PFSK-1 (cell line): ENCODE results near the gene ADPRHL1.

Experiments used
- FOXP2 ChIP-seq: optimal IDR thresholded peaks from 2 replicates; pipeline ENCODE3; 2011; ENCODE audit warnings: borderline replicate concordance, control low read depth, inconsistent platforms; ENCODE audit not compliant: insufficient read depth; ENCODE audit errors: extremely low read length, extremely low read depth
- POLR2AphosphoS5 ChIP-seq: IDR thresholded peaks from 2 replicates; pipeline ENCODE4 v1.6.1; 2012; ENCODE audit warnings: low read depth, mild to moderate bottlenecking, control low read depth, low read length, moderate library complexity

DNA sequence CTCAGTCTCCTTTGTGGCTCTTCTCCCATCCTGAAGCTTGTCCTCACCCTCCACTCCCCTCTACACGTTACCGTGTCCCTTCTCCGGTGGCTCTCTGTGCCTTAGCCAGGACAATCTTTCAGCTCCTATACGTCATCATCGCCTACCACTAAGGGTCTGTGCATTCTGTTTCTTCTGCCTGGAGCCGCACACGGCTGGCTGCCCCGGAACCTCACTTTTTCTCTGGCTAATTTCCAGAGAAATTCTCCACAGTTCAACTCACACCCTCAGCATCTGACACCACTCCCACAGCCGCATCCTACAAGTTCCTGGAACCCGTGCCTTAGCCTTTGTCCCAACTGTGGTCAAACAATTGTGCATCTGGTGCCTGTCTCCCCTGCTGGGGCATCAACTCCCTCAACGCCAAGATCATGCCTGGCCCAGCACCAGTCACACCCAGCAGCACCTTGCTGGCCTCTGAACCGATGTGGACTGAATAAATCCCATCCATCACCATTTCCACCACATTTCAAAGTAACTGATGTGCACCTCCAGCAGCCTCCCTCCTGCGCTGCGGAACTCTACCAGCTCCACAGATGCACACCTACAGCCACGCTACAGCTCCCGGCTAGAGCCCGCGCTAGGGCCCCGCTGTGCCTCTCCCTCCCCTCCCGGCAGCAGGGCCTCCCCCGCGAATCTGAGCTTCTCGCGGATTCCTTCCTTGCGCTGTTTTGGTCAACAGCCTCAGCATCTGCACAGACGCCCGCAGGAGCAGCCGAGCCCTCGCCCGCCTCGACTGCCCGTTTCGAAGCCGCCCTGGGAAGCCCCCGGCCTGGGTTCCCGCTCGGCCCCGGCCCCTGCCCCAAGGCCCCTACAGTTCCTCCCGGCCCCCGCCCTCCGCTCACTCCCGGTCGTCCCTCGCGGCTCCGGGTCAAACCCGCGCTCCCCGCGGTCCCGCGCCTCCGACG lies 36.5 kb upstream of the ADPRHL1 start:
- no peak for TF ChIP-seq FOXP2
- no peak for TF ChIP-seq POLR2AphosphoS5
